Esophagus muscularis mucosa (tissue), 4 donors: Measurements from ENCODE around the gene TGM3. TPM values are rescaled to one million over a fixed set of nuclear protein-coding genes. Genes with fewer than 3 reads are reported as not detected.

ENCODE experiments used
- DNase-seq: peaks from one replicate; pipeline ENCODE4 v3.0.0-alpha.2; 2017; ENCODE audit errors: extremely low spot score
- H3K27ac ChIP-seq, 4 donors: fragments of 200-600 bp; sonication (generic); replicated peaks in 1 of 4; 1 replicate in 3 of 4; 2 replicates in 1 of 4; pipeline ENCODE4 v1.5.1; 2016 to 2019; ENCODE audit warnings: mild to moderate bottlenecking in 1 of 4
- H3K27me3 ChIP-seq, 4 donors: fragments of 200-600 bp; sonication (generic); one replicate each; pipeline versions ENCODE4 v1.5.1 to v1.6.0; 2016 to 2019
- H3K36me3 ChIP-seq, 4 donors: fragments of 200-600 bp; sonication (generic); one replicate each; pipeline ENCODE4 v1.5.1; 2016 to 2019
- H3K4me1 ChIP-seq, 4 donors: fragments of 200-600 bp; sonication (generic); one replicate each; pipeline ENCODE4 v1.5.1; 2016 to 2019
- H3K4me3 ChIP-seq, 4 donors: fragments of 200-600 bp; sonication (generic); 1 replicate in 2 of 4; 2 replicates in 2 of 4; pipeline ENCODE4 v1.5.1; 2016 to 2019; ENCODE audit warnings: mild to moderate bottlenecking in 4 of 4, moderate library complexity in 1 of 4
- H3K9me3 ChIP-seq, 4 donors: fragments of 200-600 bp; sonication (generic); 1 replicate in 3 of 4; 2 replicates in 1 of 4; pipeline ENCODE4 v1.5.1; 2016 to 2019
- CTCF ChIP-seq, 3 experiments: fragments of 200-600 bp in 2 of 3; fragments of 450-650 bp in 1 of 3; sonication (generic) in 2 of 3; IDR thresholded peaks; one replicate each; pipeline ENCODE4 v1.5.1; 2017 to 2019; ENCODE audit warnings: antibody characterized with exemption in 3 of 3, mild to moderate bottlenecking in 2 of 3, moderate library complexity in 1 of 3
- EP300 ChIP-seq: sonication (generic); formaldehyde crosslinking; IDR thresholded peaks from one replicate; pipeline ENCODE4 v1.6.1; 2017; ENCODE audit warnings: antibody characterized with exemption
- POLR2A ChIP-seq: fragments of 450-650 bp; IDR thresholded peaks from one replicate; pipeline ENCODE4 v1.6.1; 2017; ENCODE audit warnings: antibody characterized with exemption, moderate library complexity, mild to moderate bottlenecking, low read depth
- POLR2AphosphoS5 ChIP-seq, 2 donors: sonication (generic); formaldehyde crosslinking; IDR thresholded peaks; one replicate each; pipeline ENCODE4 v1.6.1; 2017; ENCODE audit warnings: antibody characterized with exemption in 2 of 2
- WGBS: methylation state at CpG from one replicate; pipeline ENCODE4 v1.1.5; 2018; 5-methylcytosine and 5-hydroxymethylcytosine counted together
- intact Hi-C: fragments of 100-400 bp; cut with DNase I; formaldehyde crosslinking; loops from one replicate; pipeline ENCODE4 v1.15.1; 2023
- total RNA-seq, 4 donors: library from RNA; depleted of rRNA; stranded (reverse); fragments of >200 nt; gene quantifications; one replicate each; pipeline versions ENCODE4 v1.1.0 to v1.2.1, GENCODE V29; 2016

TGM3 gene
- total RNA-seq, 4 donors from 2014 or later: 0.83 TPM; not detected in 3

- Histone ChIP-seq H3K27me3 (no peaks in the 10 kb centered on the region), H3K9me3 (peaks cover 0 to 7% (median 3%) of the 10 kb centered on the region in 4 donors), H3K4me1 (no peaks in the 10 kb centered on the region), H3K27ac (no peak overlapping the region), H3K36me3 (no peaks in the 10 kb centered on the region), H3K4me3 (no peak overlapping the region)
- intact Hi-C loops: no loop called here
- no peak for DNase-seq
- TF ChIP-seq POLR2A: no peak
- TF ChIP-seq EP300: no peak
- TF ChIP-seq POLR2AphosphoS5 (IDR thresholded peaks at IDR 0.05): no peak
- no peak for TF ChIP-seq CTCF (IDR thresholded peaks at IDR 0.05)
- 90% methylated on average over 3 of the region's 3 CpGs for WGBS
Measured at GRCh38 chr20:2281563-2281962, 14.2 kb upstream of the TGM3 start.

- Histone ChIP-seq H3K4me3 (no peak overlapping the region), H3K9me3 (peaks cover 0 to 7% (median 3%) of the 10 kb centered on the region in 4 donors), H3K36me3 (no peaks in the 10 kb centered on the region), H3K4me1 (no peaks in the 10 kb centered on the region), H3K27me3 (no peaks in the 10 kb centered on the region), H3K27ac (no peak overlapping the region)
- DNase-seq: no peak
- intact Hi-C loops: no loop called here
- TF ChIP-seq POLR2A (no peak), CTCF (IDR thresholded peaks at IDR 0.05) (no peak), EP300 (no peak), POLR2AphosphoS5 (IDR thresholded peaks at IDR 0.05) (no peak)
- 86% methylated on average over 5 of the region's 5 CpGs for WGBS
Measured at GRCh38 chr20:2282181-2282580, 13.6 kb upstream of the TGM3 start.

GRCh38 chr20:2283706-2284423 is 11.9 kb upstream of the TGM3 start:
- Histone ChIP-seq H3K36me3 (no peaks in the 10 kb centered on the region), H3K27me3 (no peaks in the 10 kb centered on the region), H3K4me3 (no peak overlapping the region), H3K9me3 (peaks cover 0 to 7% (median 3%) of the 10 kb centered on the region in 4 donors), H3K4me1 (no peaks in the 10 kb centered on the region), H3K27ac (no peak overlapping the region)
- intact Hi-C loops: no loop called here
- no peak for DNase-seq
- WGBS: 82% methylated on average over 4 of the region's 4 CpGs
- TF ChIP-seq EP300 (no peak), CTCF (IDR thresholded peaks at IDR 0.05) (no peak), POLR2A (no peak)

- 54% methylated on average over 2 of the region's 2 CpGs for WGBS
- intact Hi-C loops: no loop called here
- no peak overlapping the region for H3K27ac ChIP-seq
Measured at GRCh38 chr20:2285193-2285592, 10.6 kb upstream of the TGM3 start.

More at GRCh38 chr20:2285193-2285592, 10.6 kb upstream of the TGM3 start:
- peaks cover 0 to 3% (median 0%) of the 10 kb centered on the region in 4 donors for H3K4me1 ChIP-seq
- no peak for DNase-seq
- H3K9me3 ChIP-seq: peaks cover 0 to 7% (median 3%) of the 10 kb centered on the region in 4 donors
- H3K4me3 ChIP-seq: no peak overlapping the region
- H3K27me3 ChIP-seq: peaks cover 0 to 2% (median 0%) of the 10 kb centered on the region in 4 donors
- TF ChIP-seq POLR2A (no peak), POLR2AphosphoS5 (IDR thresholded peaks at IDR 0.05) (no peak), CTCF (IDR thresholded peaks at IDR 0.05) (no peak), EP300 (no peak)
- H3K36me3 ChIP-seq: no peaks in the 10 kb centered on the region
